Effector memory CD4-positive, alpha-beta T cell (primary cell): Measurements from ENCODE around the gene ITLN2.

Experiments
- DNase-seq, 3 donors: peaks; one replicate each; pipeline ENCODE4 v3.0.0-alpha.2; 2020
- H3K27ac ChIP-seq: 2 replicates; pipeline ENCODE4 v1.7.0; 2013; ENCODE audit warnings: mild to moderate bottlenecking, low read length, moderate library complexity; ENCODE audit not compliant: insufficient read depth, poor library complexity, severe bottlenecking
- H3K27me3 ChIP-seq: replicated peaks from 2 replicates; pipeline ENCODE4 v1.7.0; 2013; ENCODE audit warnings: mild to moderate bottlenecking, low read length; ENCODE audit not compliant: insufficient read depth, control insufficient read depth, poor library complexity, severe bottlenecking
- H3K36me3 ChIP-seq: 2 replicates; pipeline ENCODE4 v1.7.0; 2013; ENCODE audit warnings: mild to moderate bottlenecking, low read length, moderate library complexity; ENCODE audit not compliant: control insufficient read depth, insufficient read depth
- H3K4me1 ChIP-seq: 2 replicates; pipeline ENCODE4 v1.7.0; 2013; ENCODE audit warnings: low read length, mild to moderate bottlenecking; ENCODE audit not compliant: control insufficient read depth, insufficient read depth, poor library complexity, severe bottlenecking
- H3K4me3 ChIP-seq: 2 replicates; pipeline ENCODE4 v1.7.0; 2013; ENCODE audit warnings: low read length, low read depth, mild to moderate bottlenecking; ENCODE audit not compliant: insufficient read depth, poor library complexity, severe bottlenecking
- H3K9me3 ChIP-seq: 2 replicates; pipeline ENCODE4 v1.7.0; 2013; ENCODE audit warnings: mild to moderate bottlenecking, low read length, moderate library complexity; ENCODE audit not compliant: control insufficient read depth

The ITLN2 gene

GRCh38 chr1:160985723-160986122 is 31.1 kb upstream of the ITLN2 start:
- no peak overlapping the region for H3K27ac ChIP-seq
- H3K27me3 ChIP-seq, result peaks cover 14% of the 10 kb centered on the region
- H3K36me3 ChIP-seq, result no peaks in the 10 kb centered on the region
- H3K4me3 ChIP-seq, result no peak overlapping the region
- H3K9me3 ChIP-seq, result no peaks in the 10 kb centered on the region
- H3K4me1 ChIP-seq, result peaks cover 11% of the 10 kb centered on the region
- no peak for DNase-seq

GRCh38 chr1:160981584-160982411 is 27.2 kb upstream of the ITLN2 start:
- peak overlapping the region; percentile 28 for H3K4me3 ChIP-seq
- DNase-seq, result no peak

GRCh38 chr1:160979286-160979685 is 24.7 kb upstream of the ITLN2 start:
- Histone ChIP-seq H3K9me3 (no peaks in the 10 kb centered on the region), H3K27ac (no peak overlapping the region), H3K36me3 (no peaks in the 10 kb centered on the region), H3K27me3 (peaks cover 15% of the 10 kb centered on the region), H3K4me1 (peaks cover 8% of the 10 kb centered on the region), H3K4me3 (no peak overlapping the region)
- no peak for DNase-seq

More at GRCh38 chr1:160981584-160982411, 27.2 kb upstream of the ITLN2 start:
- Histone ChIP-seq H3K36me3 (no peaks in the 10 kb centered on the region), H3K27me3 (peaks cover 15% of the 10 kb centered on the region), H3K9me3 (no peaks in the 10 kb centered on the region), H3K4me1 (peaks cover 8% of the 10 kb centered on the region), H3K27ac (no peak overlapping the region)

GRCh38 chr1:160978510-160978927 is 23.9 kb upstream of the ITLN2 start:
- Histone ChIP-seq H3K27ac (no peak overlapping the region), H3K27me3 (peaks cover 15% of the 10 kb centered on the region), H3K36me3 (no peaks in the 10 kb centered on the region), H3K9me3 (no peaks in the 10 kb centered on the region), H3K4me3 (no peak overlapping the region), H3K4me1 (peaks cover 8% of the 10 kb centered on the region)
- DNase-seq, result no peak

- no peak for DNase-seq
- Histone ChIP-seq H3K36me3 (no peaks in the 10 kb centered on the region), H3K4me1 (no peaks in the 10 kb centered on the region), H3K9me3 (no peaks in the 10 kb centered on the region), H3K27ac (no peak overlapping the region), H3K27me3 (no peaks in the 10 kb centered on the region), H3K4me3 (no peak overlapping the region)
Observed at GRCh38 chr1:160975026-160975425, 20.4 kb upstream of the ITLN2 start.

- Histone ChIP-seq H3K36me3 (no peaks in the 10 kb centered on the region), H3K27ac (no peak overlapping the region), H3K4me3 (no peak overlapping the region), H3K27me3 (no peaks in the 10 kb centered on the region), H3K9me3 (no peaks in the 10 kb centered on the region), H3K4me1 (no peaks in the 10 kb centered on the region)
- no peak for DNase-seq
Observed at GRCh38 chr1:160973491-160973890, 18.9 kb upstream of the ITLN2 start.

- Histone ChIP-seq H3K9me3 (no peaks in the 10 kb centered on the region), H3K27me3 (no peaks in the 10 kb centered on the region), H3K27ac (no peak overlapping the region), H3K36me3 (no peaks in the 10 kb centered on the region), H3K4me3 (no peak overlapping the region), H3K4me1 (no peaks in the 10 kb centered on the region)
- no peak for DNase-seq
Observed at GRCh38 chr1:160972939-160973338, 18.3 kb upstream of the ITLN2 start.

- no peaks in the 10 kb centered on the region for H3K27me3 ChIP-seq
- H3K4me3 ChIP-seq, result no peak overlapping the region
- H3K36me3 ChIP-seq, result no peaks in the 10 kb centered on the region
- H3K9me3 ChIP-seq, result no peaks in the 10 kb centered on the region
- H3K4me1 ChIP-seq, result no peaks in the 10 kb centered on the region
- DNase-seq, result no peak
- no peak overlapping the region for H3K27ac ChIP-seq
Observed at GRCh38 chr1:160971618-160972056, 17.0 kb upstream of the ITLN2 start.

- H3K27me3 ChIP-seq, result no peaks in the 10 kb centered on the region
Observed at GRCh38 chr1:160963521-160963920, 8.9 kb upstream of the ITLN2 start.

GRCh38 chr1:160961419-160961818 is 6.8 kb upstream of the ITLN2 start:
- Histone ChIP-seq H3K9me3 (no peaks in the 10 kb centered on the region), H3K4me3 (no peak overlapping the region), H3K4me1 (no peaks in the 10 kb centered on the region), H3K27ac (no peak overlapping the region), H3K27me3 (no peaks in the 10 kb centered on the region), H3K36me3 (no peaks in the 10 kb centered on the region)
- DNase-seq, result no peak

More at GRCh38 chr1:160963521-160963920, 8.9 kb upstream of the ITLN2 start:
- Histone ChIP-seq H3K4me3 (no peak overlapping the region), H3K9me3 (no peaks in the 10 kb centered on the region), H3K4me1 (no peaks in the 10 kb centered on the region), H3K27ac (no peak overlapping the region), H3K36me3 (no peaks in the 10 kb centered on the region)
- no peak for DNase-seq
